ENCODE measurements around the gene MGRN1. TPM values are rescaled to one million over a fixed set of nuclear protein-coding genes. Genes with fewer than 3 reads are reported as not detected.

The MGRN1 gene
- 89.2 and 89.8 TPM in 2 replicates for total RNA-seq
- total RNA-seq (2013), result 13.9 TPM
- 16.5 and 22.7 TPM in 2 replicates for polyA plus RNA-seq
- polyA minus RNA-seq, result 32.5 and 71.1 TPM in 2 replicates

- H3K27me3 Mint-ChIP-seq, result no peaks in the 10 kb centered on the region
- Histone ChIP-seq H3K4me1 (ENCODE audit: control insufficient read depth in 2 of 2, insufficient read depth in 2 of 2, low read length in 2 of 2) (peaks cover 18 to 27% of the 10 kb centered on the region in 2 donors), H3K4me2 (replicated peaks; ENCODE audit: low read depth, low read length, poor library complexity, severe bottlenecking) (peak within 1 kb of the TSS; percentile 81), H3K4me3 (ENCODE audit: control extremely low read depth in 1 of 5, extremely low read depth in 1 of 5, insufficient read depth in 1 of 5, low read depth in 2 of 5, low read length in 4 of 5) (peak within 1 kb of the TSS; percentile 67 to 90 (median 73)), H3K9me3 (ENCODE audit: control extremely low read depth in 1 of 3, control insufficient read depth in 2 of 3, insufficient read depth in 1 of 3, low read length in 2 of 3) (no peaks in the 10 kb centered on the region), H3K27ac (ENCODE audit: low read length in 2 of 2) (peak within 1 kb of the TSS; percentile 77 to 97), H3K9ac (ENCODE audit: low read length) (peak within 1 kb of the TSS; percentile 96), H3K79me2 (ENCODE audit: control insufficient read depth, insufficient read depth, low read length) (peaks cover 53% of the 10 kb centered on the region), H3K27me3 (replicated peaks in 1 of 4; ENCODE audit: control extremely low read depth in 1 of 4, control insufficient read depth in 3 of 4, insufficient read depth in 4 of 4, low read length in 3 of 4) (no peaks in the 10 kb centered on the region), H2AFZ (ENCODE audit: insufficient read depth, low read depth, low read length, poor library complexity, severe bottlenecking) (peak within 1 kb of the TSS; percentile 64), H4K20me1 (ENCODE audit: control insufficient read depth, insufficient read depth, low read length, poor library complexity, severe bottlenecking) (peaks cover 17% of the 10 kb centered on the region), H3K36me3 (replicated peaks in 1 of 2; ENCODE audit: control extremely low read depth in 1 of 2, control insufficient read depth in 1 of 2, extremely low read depth in 1 of 2, insufficient read depth in 2 of 2, low read length in 1 of 2) (no peaks in the 10 kb centered on the region)
- TF ChIP-seq CTCF (IDR thresholded peaks at IDR 0.05) (peak; percentile 86), EZH2 (IDR thresholded peaks at IDR 0.05; ENCODE audit: borderline replicate concordance, insufficient read depth, low read depth, low read length, poor library complexity, severe bottlenecking) (no peak)
- DNase-seq (peak; percentile 96), ATAC-seq (ENCODE audit: low read depth) (peak; percentile 91)
- H3K4me1 Mint-ChIP-seq, result peaks cover 35% of the 10 kb centered on the region
- peak within 1 kb of the TSS; percentile 98 for H3K27ac Mint-ChIP-seq
- intact Hi-C loops (cut with micrococcal nuclease), result loop anchor here (1.0 to 10.0 kb wide), 12 partner anchors 8 to 349 kb away; partner anchors contain the start of genes ANKS3, CDIP1, CORO7 and DNAAF8
- ChIA-PET POLR2A (interaction anchor here (0.5 to 3.1 kb wide), 5 partner anchors 9 to 1731 kb away, joined by 3 to 33 read pairs (median 4); partner anchors contain the start of genes CDIP1 and UBALD1), CTCF (interaction anchor here (0.6 to 4.6 kb wide), 16 partner anchors 9 to 1044 kb away, joined by 3 to 50 read pairs (median 4); partner anchors contain the start of genes ANKS3, DNAAF8 and UBALD1)
- peak within 1 kb of the TSS; percentile 100 for H3K4me3 Mint-ChIP-seq
- WGBS (ENCODE audit: insufficient coverage), result 12% methylated on average over 41 of the region's 42 CpGs
- no peaks in the 10 kb centered on the region for H3K9me3 Mint-ChIP-seq (ENCODE audit: insufficient read depth)
Observed at GRCh38 chr16:4624015-4624826, at the start of gene MGRN1. Gene MGRN1, plus strand, starts transcription at chr16:4624826. Its CDS starts 135 bp downstream, at chr16:4624961.

Measured in B cell (primary cell).